Stimulated activated naive B cell treated with anti-CD40 and anti-IgM and Interleukin-4, amounts not matched to agents 10 μg/mL and 1 μg/mL and 100 μg/mL, for 72 hours (primary cell): ENCODE measurements around the gene ZCWPW2.

ENCODE experiments used
- ATAC-seq, 2 donors: fragments of 150-1000 bp; cut with Tn5 transposase; replicated peaks; 2 replicates each; pipeline ENCODE4 v1.10.0; 2021; ENCODE audit warnings: moderate library complexity in 1 of 2
- DNase-seq: peaks from one replicate; pipeline ENCODE4 v3.0.0; 2021
- H3K27ac Mint-ChIP-seq: one replicate; pipeline ENCODE4 v1.8.0; 2022; ENCODE audit warnings: mild to moderate bottlenecking, mixed read lengths
- H3K27me3 Mint-ChIP-seq, 2 donors: one replicate each; pipeline ENCODE4 v1.8.0; 2022; ENCODE audit warnings: mixed read lengths in 2 of 2
- H3K36me3 Mint-ChIP-seq, 2 donors: one replicate each; pipeline ENCODE4 v1.8.0; 2022; ENCODE audit warnings: mixed read lengths in 2 of 2, mild to moderate bottlenecking in 1 of 2
- H3K4me1 Mint-ChIP-seq, 2 donors: one replicate each; pipeline ENCODE4 v1.8.0; 2022; ENCODE audit warnings: mixed read lengths in 2 of 2, mild to moderate bottlenecking in 1 of 2
- H3K4me3 Mint-ChIP-seq, 2 donors: one replicate each; pipeline ENCODE4 v1.8.0; 2022; ENCODE audit warnings: mild to moderate bottlenecking in 2 of 2, mixed read lengths in 2 of 2, moderate library complexity in 1 of 2
- H3K9me3 Mint-ChIP-seq, 2 donors: one replicate each; pipeline ENCODE4 v1.8.0; 2022; ENCODE audit warnings: mixed read lengths in 2 of 2, mild to moderate bottlenecking in 1 of 2

The ZCWPW2 gene

DNA sequence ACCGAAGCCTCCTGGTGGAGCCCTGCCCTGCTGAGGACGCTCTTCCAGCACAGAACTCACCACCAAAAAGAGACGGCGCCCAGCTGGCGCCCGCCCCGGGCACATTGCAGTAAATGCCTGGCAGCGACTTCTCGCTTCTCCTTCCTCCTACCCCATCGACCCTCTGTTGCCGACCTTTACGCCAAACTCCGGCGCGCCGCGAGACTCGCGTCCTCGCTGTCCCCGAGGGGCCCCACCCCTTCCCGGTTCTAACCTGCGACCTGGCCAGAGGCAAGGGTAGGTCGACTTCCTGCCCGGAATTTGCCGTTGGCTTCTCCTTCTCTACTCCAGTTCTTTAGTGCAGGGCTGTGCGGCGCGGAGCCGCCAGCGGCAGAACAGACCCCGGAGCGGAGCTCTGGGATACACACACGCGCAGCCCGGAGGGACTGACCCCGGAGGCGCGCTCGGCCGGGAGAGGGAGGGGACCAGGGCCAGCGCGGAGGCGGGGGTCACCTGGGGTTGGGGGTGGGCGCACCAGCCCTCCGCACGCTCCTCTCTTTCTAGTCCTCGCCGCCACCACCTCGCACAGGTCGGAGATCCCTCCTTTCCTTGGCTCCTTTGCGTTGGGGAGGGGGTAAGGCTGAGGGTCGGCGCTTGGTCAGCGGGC is 226.7 kb downstream of the ZCWPW2 start:
- DNase-seq (no peak), ATAC-seq (no peak)
- H3K4me1 Mint-ChIP-seq, result peaks cover 0 to 6% of the 10 kb centered on the region in 2 donors
- H3K9me3 Mint-ChIP-seq, result no peaks in the 10 kb centered on the region
- no peak overlapping the region for H3K27ac Mint-ChIP-seq
- peaks cover 38 to 45% of the 10 kb centered on the region in 2 donors for H3K27me3 Mint-ChIP-seq
- H3K36me3 Mint-ChIP-seq, result no peaks in the 10 kb centered on the region
- H3K4me3 Mint-ChIP-seq, result no peak overlapping the region
